Mesenchymal stem cell (in vitro differentiated cells and primary cell): Measurements from ENCODE around the gene DGCR8.

Source experiments
- DNase-seq: peaks from one replicate; pipeline ENCODE4 v3.0.0-alpha.2; 2013
- H2AFZ ChIP-seq: one replicate; pipeline ENCODE4 v1.6.1; 2013; ENCODE audit warnings: low read depth, mild to moderate bottlenecking, control low read depth, inconsistent platforms, low read length, moderate library complexity
- H2AK5ac ChIP-seq: 2 replicates; pipeline ENCODE4 v1.6.1; 2013; ENCODE audit warnings: low read length, moderate library complexity, mild to moderate bottlenecking, inconsistent platforms; ENCODE audit not compliant: severe bottlenecking
- H2BK120ac ChIP-seq: one replicate; pipeline ENCODE4 v1.6.1; 2013; ENCODE audit warnings: low read depth, mild to moderate bottlenecking, inconsistent platforms, low read length, moderate library complexity
- H2BK12ac ChIP-seq, 2 experiments: one replicate each; pipeline ENCODE4 v1.6.1; 2013; ENCODE audit warnings: inconsistent platforms in 2 of 2, low read length in 2 of 2, mild to moderate bottlenecking in 2 of 2, moderate library complexity in 2 of 2, control low read depth in 1 of 2
- H2BK15ac ChIP-seq: one replicate; pipeline ENCODE4 v1.6.1; 2013; ENCODE audit warnings: mild to moderate bottlenecking, low read depth, inconsistent platforms; ENCODE audit not compliant: poor library complexity, severe bottlenecking
- H2BK5ac ChIP-seq: 2 replicates; pipeline ENCODE4 v1.6.1; 2013; ENCODE audit warnings: low read depth, mild to moderate bottlenecking, low read length, control low read depth, inconsistent platforms; ENCODE audit not compliant: poor library complexity, severe bottlenecking
- H3K14ac ChIP-seq, 2 experiments: one replicate each; pipeline ENCODE4 v1.6.1; 2013; ENCODE audit warnings: inconsistent platforms in 2 of 2, low read length in 2 of 2, control low read depth in 1 of 2, mild to moderate bottlenecking in 1 of 2, moderate library complexity in 1 of 2
- H3K18ac ChIP-seq, 2 experiments: one replicate each; pipeline ENCODE4 v1.6.1; 2013; ENCODE audit warnings: inconsistent platforms in 2 of 2, low read length in 2 of 2, control low read depth in 1 of 2, low read depth in 1 of 2, mild to moderate bottlenecking in 1 of 2
- H3K23ac ChIP-seq, 2 experiments: one replicate each; pipeline ENCODE4 v1.6.1; 2013; ENCODE audit warnings: inconsistent platforms in 2 of 2, low read length in 2 of 2, mild to moderate bottlenecking in 2 of 2, moderate library complexity in 2 of 2, control low read depth in 1 of 2
- H3K27ac ChIP-seq: 2 replicates; pipeline ENCODE4 v1.5.1; 2013; ENCODE audit warnings: mild to moderate bottlenecking, moderate library complexity, low read length, control low read depth, inconsistent platforms; ENCODE audit not compliant: poor library complexity, severe bottlenecking
- H3K27me3 ChIP-seq, 2 experiments: 2 replicates each; pipeline versions ENCODE4 v1.6.1 to v1.7.0; 2013; ENCODE audit warnings: low read length in 2 of 2, mild to moderate bottlenecking in 2 of 2, moderate library complexity in 2 of 2, control low read depth in 1 of 2, inconsistent platforms in 1 of 2; ENCODE audit not compliant: control insufficient read depth in 1 of 2, insufficient read depth in 1 of 2
- H3K36me3 ChIP-seq, 2 experiments: 2 replicates each; pipeline versions ENCODE4 v1.6.1 to v1.7.0; 2013; ENCODE audit warnings: low read length in 2 of 2, control low read depth in 1 of 2, inconsistent platforms in 1 of 2, low read depth in 1 of 2, mild to moderate bottlenecking in 1 of 2; ENCODE audit not compliant: insufficient read depth in 2 of 2, control insufficient read depth in 1 of 2
- H3K4ac ChIP-seq, 2 experiments: one replicate each; pipeline ENCODE4 v1.6.1; 2013; ENCODE audit warnings: inconsistent platforms in 2 of 2, low read length in 2 of 2, mild to moderate bottlenecking in 2 of 2, moderate library complexity in 2 of 2, control low read depth in 1 of 2, low read depth in 1 of 2
- H3K4me1 ChIP-seq: 2 replicates; pipeline ENCODE4 v1.6.1; 2013; ENCODE audit warnings: low read depth, low read length, control low read depth; ENCODE audit not compliant: control insufficient read depth, insufficient read depth
- H3K4me2 ChIP-seq: 2 replicates; pipeline ENCODE4 v1.6.1; 2013; ENCODE audit warnings: low read length, mild to moderate bottlenecking, inconsistent platforms; ENCODE audit not compliant: poor library complexity, severe bottlenecking
- H3K4me3 ChIP-seq, 2 experiments: 2 replicates each; pipeline versions ENCODE4 v1.5.1 to v1.7.0; 2013; ENCODE audit warnings: low read length in 2 of 2, mild to moderate bottlenecking in 2 of 2, control low read depth in 1 of 2, low read depth in 1 of 2; ENCODE audit not compliant: insufficient read depth in 1 of 2
- H3K79me1 ChIP-seq: replicated peaks from 2 replicates; pipeline ENCODE4 v1.6.1; 2013; ENCODE audit warnings: mild to moderate bottlenecking, control low read depth, low read length, inconsistent platforms; ENCODE audit not compliant: poor library complexity, severe bottlenecking
- H3K9ac ChIP-seq: 2 replicates; pipeline ENCODE4 v1.7.0; 2013; ENCODE audit warnings: mild to moderate bottlenecking, low read length, moderate library complexity
- H3K9me3 ChIP-seq: 2 replicates; pipeline ENCODE4 v1.7.0; 2013; ENCODE audit warnings: mild to moderate bottlenecking, low read length; ENCODE audit not compliant: control insufficient read depth
- H4K8ac ChIP-seq: one replicate; pipeline ENCODE4 v1.6.1; 2013; ENCODE audit warnings: inconsistent platforms, mild to moderate bottlenecking, low read length, moderate library complexity
- H4K91ac ChIP-seq: one replicate; pipeline ENCODE4 v1.6.1; 2013; ENCODE audit warnings: mild to moderate bottlenecking, low read length, inconsistent platforms
- WGBS: methylation state at CpG from one replicate; pipeline ENCODE4 v1.1.7; 2013; ENCODE audit warnings: mixed read lengths; 5-methylcytosine and 5-hydroxymethylcytosine counted together

The DGCR8 gene

GRCh38 chr22:20131859-20132685 lies 52.0 kb downstream of the DGCR8 start:
- H3K4ac ChIP-seq, result peak overlapping the region; percentile 15 to 53
- peak overlapping the region; percentile 45 for H3K4me2 ChIP-seq
- H3K27me3 ChIP-seq, result no peaks in the 10 kb centered on the region
- H3K4me1 ChIP-seq, result peaks cover 46% of the 10 kb centered on the region
- peak overlapping the region; percentile 84 for H3K9ac ChIP-seq
- H3K79me1 ChIP-seq, result peaks cover 20% of the 10 kb centered on the region
- H3K9me3 ChIP-seq, result no peaks in the 10 kb centered on the region
- no peak overlapping the region for H2AK5ac ChIP-seq
- H2BK12ac ChIP-seq, result no peak overlapping the region
- peak overlapping the region; percentile 79 to 86 for H3K18ac ChIP-seq
- no peak overlapping the region for H2BK5ac ChIP-seq
- H3K23ac ChIP-seq, result peak overlapping the region in 1 of 2 experiments; percentile 66
- WGBS, result 3% methylated on average over 65 of the region's 72 CpGs
- H3K14ac ChIP-seq, result peak overlapping the region in 1 of 2 experiments; percentile 42
- H3K36me3 ChIP-seq, result peaks cover 11 to 42% of the 10 kb centered on the region in 2 experiments
- peak overlapping the region; percentile 74 for H2BK120ac ChIP-seq
- no peak overlapping the region for H2BK15ac ChIP-seq
- peak overlapping the region; percentile 44 for H2AFZ ChIP-seq
- no peak for DNase-seq
- H4K91ac ChIP-seq, result no peak overlapping the region
- peak overlapping the region; percentile 92 to 93 for H3K4me3 ChIP-seq
- no peak overlapping the region for H4K8ac ChIP-seq
- no peak overlapping the region for H3K27ac ChIP-seq

- H3K27me3 ChIP-seq, result no peaks in the 10 kb centered on the region
- 89% methylated on average over 15 of the region's 16 CpGs for WGBS
- peak overlapping the region; percentile 45 for H3K4me2 ChIP-seq
- no peak overlapping the region for H4K91ac ChIP-seq
- peak overlapping the region; percentile 92 to 93 for H3K4me3 ChIP-seq
- H2AK5ac ChIP-seq, result no peak overlapping the region
- H3K4ac ChIP-seq, result peak overlapping the region in 1 of 2 experiments; percentile 49
- H3K23ac ChIP-seq, result no peak overlapping the region
- peak overlapping the region; percentile 84 for H3K9ac ChIP-seq
- H3K9me3 ChIP-seq, result no peaks in the 10 kb centered on the region
- peaks cover 52% of the 10 kb centered on the region for H3K4me1 ChIP-seq
- H2BK120ac ChIP-seq, result no peak overlapping the region
- no peak overlapping the region for H2BK5ac ChIP-seq
- H3K14ac ChIP-seq, result peak overlapping the region in 1 of 2 experiments; percentile 19
- H4K8ac ChIP-seq, result peak overlapping the region; percentile 28
- no peak overlapping the region for H2AFZ ChIP-seq
- H2BK15ac ChIP-seq, result no peak overlapping the region
- H3K36me3 ChIP-seq, result peaks cover 4 to 35% of the 10 kb centered on the region in 2 experiments
- no peak overlapping the region for H3K18ac ChIP-seq
- peak overlapping the region in 1 of 2 experiments; percentile 12 for H2BK12ac ChIP-seq
- no peak overlapping the region for H3K27ac ChIP-seq
- peaks cover 19% of the 10 kb centered on the region for H3K79me1 ChIP-seq
- DNase-seq, result no peak
Measured at GRCh38 chr22:20132686-20133246, 52.7 kb downstream of the DGCR8 start.

DNA sequence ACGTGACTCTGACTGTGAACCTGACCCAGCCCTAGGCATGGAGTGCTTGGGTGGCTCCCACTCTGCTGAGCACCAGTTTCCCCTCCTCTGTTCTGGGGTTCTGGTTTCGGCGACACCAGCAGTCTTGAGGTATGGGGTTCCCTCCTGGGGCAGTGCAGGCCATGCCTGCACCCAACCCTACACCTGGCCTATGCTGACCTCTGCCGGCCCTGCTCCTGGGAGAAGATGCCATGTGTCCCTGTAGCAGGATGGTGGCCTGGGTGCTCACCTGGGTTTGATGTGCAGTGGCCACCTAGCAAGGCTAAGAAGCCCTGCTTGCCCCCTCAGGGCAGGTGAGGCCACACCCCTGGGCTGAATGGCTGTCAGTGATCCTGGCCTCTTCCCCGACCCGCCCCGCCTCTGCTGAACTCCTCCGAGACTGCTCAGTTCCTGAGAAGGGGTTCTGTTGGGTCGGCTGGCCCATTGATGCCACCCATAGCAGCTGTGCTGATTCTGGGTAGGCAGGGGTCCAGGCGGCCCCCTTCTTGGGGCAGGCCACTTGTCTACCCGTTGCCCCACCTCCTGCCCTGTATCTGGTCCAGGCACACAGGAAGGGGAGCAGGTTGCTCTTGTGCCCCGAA lies 54.0 kb downstream of the DGCR8 start:
- Histone ChIP-seq H2AFZ (no peak overlapping the region), H3K18ac (no peak overlapping the region), H3K9ac (no peak overlapping the region), H3K4me2 (no peak overlapping the region), H2BK12ac (peak overlapping the region in 1 of 2 experiments; percentile 37), H3K36me3 (peaks cover 0 to 29% of the 10 kb centered on the region in 2 experiments), H2BK5ac (no peak overlapping the region), H3K9me3 (no peaks in the 10 kb centered on the region), H4K8ac (no peak overlapping the region), H3K23ac (peak overlapping the region in 1 of 2 experiments; percentile 27), H3K4me1 (peaks cover 57% of the 10 kb centered on the region), H3K27me3 (no peaks in the 10 kb centered on the region), H2AK5ac (no peak overlapping the region), H2BK120ac (no peak overlapping the region), H3K27ac (no peak overlapping the region), H3K4me3 (no peak overlapping the region), H3K4ac (no peak overlapping the region), H2BK15ac (peak overlapping the region; percentile 52), H3K14ac (no peak overlapping the region), H4K91ac (no peak overlapping the region), H3K79me1 (peaks cover 26% of the 10 kb centered on the region)
- WGBS, result 81% methylated on average over 12 of the region's 12 CpGs
- DNase-seq, result no peak

GRCh38 chr22:20135265-20135664 lies 55.2 kb downstream of the DGCR8 start:
- peaks cover 57% of the 10 kb centered on the region for H3K4me1 ChIP-seq
- H2BK15ac ChIP-seq, result no peak overlapping the region
- H3K23ac ChIP-seq, result no peak overlapping the region
- H3K4me2 ChIP-seq, result no peak overlapping the region
- no peak overlapping the region for H2BK5ac ChIP-seq
- no peak overlapping the region for H2AFZ ChIP-seq
- no peak overlapping the region for H3K27ac ChIP-seq
- no peaks in the 10 kb centered on the region for H3K27me3 ChIP-seq
- no peak overlapping the region for H3K14ac ChIP-seq
- H2BK120ac ChIP-seq, result no peak overlapping the region
- no peak overlapping the region for H2AK5ac ChIP-seq
- no peak overlapping the region for H3K9ac ChIP-seq
- no peak for DNase-seq
- H4K8ac ChIP-seq, result no peak overlapping the region
- H3K9me3 ChIP-seq, result no peaks in the 10 kb centered on the region
- H3K18ac ChIP-seq, result no peak overlapping the region
- H3K4ac ChIP-seq, result no peak overlapping the region
- no peak overlapping the region for H2BK12ac ChIP-seq
- H3K79me1 ChIP-seq, result peaks cover 38% of the 10 kb centered on the region
- WGBS, result 75% methylated on average over 4 of the region's 4 CpGs
- H3K4me3 ChIP-seq, result no peak overlapping the region
- H3K36me3 ChIP-seq, result peaks cover 10 to 41% of the 10 kb centered on the region in 2 experiments
- H4K91ac ChIP-seq, result no peak overlapping the region
